ENCODE measurements around the gene MTCH1.

The MTCH1 gene

DNA sequence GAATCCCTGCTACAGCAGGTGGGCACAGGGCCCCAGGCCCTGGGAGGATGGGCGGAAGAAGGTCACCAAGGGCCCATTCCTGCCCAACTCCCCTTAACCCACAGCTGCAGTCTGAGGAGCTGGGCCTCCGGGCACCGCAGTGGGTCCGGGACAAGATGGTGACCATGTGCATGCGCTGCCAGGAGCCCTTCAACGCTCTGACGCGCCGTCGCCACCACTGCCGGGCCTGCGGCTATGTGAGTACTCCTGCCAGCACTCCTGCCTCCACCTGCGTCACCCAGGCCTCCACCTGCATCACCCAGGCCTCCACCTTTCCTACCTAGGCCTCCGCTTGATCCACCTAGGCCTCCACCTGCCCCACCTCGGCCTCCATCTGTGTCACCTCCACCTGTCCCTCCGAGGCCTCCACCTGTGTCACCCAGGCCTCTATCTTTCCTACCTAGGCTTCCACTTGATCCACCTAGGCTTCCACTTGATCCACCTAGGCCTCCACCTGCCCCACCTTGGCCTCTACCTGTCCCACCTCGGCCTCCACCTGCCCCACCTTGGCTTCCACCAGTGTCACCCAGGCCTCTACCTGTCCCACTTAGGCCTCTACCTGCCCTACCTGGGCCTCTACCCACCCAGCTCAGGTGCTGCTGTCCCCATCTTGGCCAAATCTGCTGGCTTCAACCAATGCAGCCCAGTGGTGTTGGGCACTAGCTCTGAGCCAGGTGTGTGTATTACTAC lies 36.3 kb upstream of the MTCH1 start:
- H3K4me3 ChIP-seq (ENCODE audit: low read depth, low read length): no peak overlapping the region
- no peak for DNase-seq
- TF ChIP-seq, protein P1, sequence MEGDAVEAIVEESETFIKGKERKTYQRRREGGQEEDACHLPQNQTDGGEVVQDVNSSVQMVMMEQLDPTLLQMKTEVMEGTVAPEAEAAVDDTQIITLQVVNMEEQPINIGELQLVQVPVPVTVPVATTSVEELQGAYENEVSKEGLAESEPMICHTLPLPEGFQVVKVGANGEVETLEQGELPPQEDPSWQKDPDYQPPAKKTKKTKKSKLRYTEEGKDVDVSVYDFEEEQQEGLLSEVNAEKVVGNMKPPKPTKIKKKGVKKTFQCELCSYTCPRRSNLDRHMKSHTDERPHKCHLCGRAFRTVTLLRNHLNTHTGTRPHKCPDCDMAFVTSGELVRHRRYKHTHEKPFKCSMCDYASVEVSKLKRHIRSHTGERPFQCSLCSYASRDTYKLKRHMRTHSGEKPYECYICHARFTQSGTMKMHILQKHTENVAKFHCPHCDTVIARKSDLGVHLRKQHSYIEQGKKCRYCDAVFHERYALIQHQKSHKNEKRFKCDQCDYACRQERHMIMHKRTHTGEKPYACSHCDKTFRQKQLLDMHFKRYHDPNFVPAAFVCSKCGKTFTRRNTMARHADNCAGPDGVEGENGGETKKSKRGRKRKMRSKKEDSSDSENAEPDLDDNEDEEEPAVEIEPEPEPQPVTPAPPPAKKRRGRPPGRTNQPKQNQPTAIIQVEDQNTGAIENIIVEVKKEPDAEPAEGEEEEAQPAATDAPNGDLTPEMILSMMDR (IDR thresholded peaks at IDR 0.05; ENCODE audit: low read depth, low read length): no peak
- H3K27me3 ChIP-seq: no peaks in the 10 kb centered on the region
- H3K9me3 ChIP-seq: no peaks in the 10 kb centered on the region
- peaks cover 16% of the 10 kb centered on the region for H3K4me1 ChIP-seq
- no peaks in the 10 kb centered on the region for H3K36me3 ChIP-seq

DNA sequence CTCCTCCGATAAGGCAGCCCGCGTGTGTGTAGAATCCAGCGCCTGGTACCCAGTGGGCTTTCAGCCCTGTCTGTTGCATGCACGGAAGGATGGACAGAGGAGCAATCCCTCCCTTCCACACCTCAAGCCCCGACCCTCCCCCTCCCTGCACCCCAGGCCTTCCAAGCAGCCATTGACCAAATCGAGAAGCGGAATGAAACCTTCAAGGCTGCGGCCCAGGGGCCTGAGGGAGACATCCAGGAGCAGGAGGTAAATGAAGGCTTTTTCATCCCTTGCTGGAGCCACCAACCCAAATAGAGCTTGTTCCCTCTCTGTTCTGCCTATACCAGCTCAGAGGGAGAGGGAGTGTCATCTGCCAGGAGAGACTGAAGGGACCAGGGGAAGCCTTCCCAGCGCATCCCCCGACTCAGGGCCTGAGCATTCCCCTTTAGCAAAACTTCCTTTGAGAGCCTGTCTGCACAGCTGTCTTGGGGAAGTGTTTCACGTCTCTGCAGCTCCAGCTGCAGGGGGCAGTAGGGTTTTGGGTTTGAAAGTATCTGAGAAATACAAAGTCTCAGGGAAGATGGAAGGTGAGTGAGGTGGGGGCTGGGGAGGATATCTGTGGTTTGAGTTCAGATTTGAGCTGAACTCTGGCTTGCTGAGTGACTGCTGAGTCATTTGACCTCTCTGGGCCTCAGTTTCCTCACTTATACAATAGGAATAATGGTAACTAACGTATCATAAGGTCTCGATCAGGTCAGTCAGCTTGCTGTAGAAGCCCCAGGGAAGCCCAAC lies 35.5 kb upstream of the MTCH1 start:
- Histone ChIP-seq H3K4me3 (ENCODE audit: low read depth, low read length) (no peak overlapping the region), H3K4me1 (peaks cover 16% of the 10 kb centered on the region), H3K36me3 (no peaks in the 10 kb centered on the region), H3K27me3 (no peaks in the 10 kb centered on the region), H3K9me3 (no peaks in the 10 kb centered on the region)
- TF ChIP-seq, protein P1 (IDR thresholded peaks at IDR 0.05; ENCODE audit: low read depth, low read length): peak; percentile 63
- peak; percentile 43 for DNase-seq

DNA sequence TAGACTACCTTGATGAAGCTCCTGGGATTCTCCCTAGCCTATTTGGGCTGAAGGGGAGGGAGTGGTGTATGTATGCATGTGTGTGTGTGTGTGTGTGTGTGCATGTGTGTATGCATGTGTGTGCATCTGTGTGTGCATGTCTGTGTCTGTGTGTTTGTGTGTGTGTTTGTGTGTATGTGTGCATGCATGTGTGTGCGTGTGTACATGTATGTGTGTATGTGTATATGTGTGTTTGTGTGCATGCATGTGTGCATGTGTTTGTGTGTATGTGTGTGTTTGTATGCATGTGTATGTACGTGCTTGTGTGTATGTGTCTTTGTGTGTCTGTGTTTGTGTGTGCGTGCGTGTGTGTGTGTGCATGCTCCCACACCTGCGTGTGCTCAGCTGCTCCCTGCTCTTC lies 34.8 kb upstream of the MTCH1 start:
- no peaks in the 10 kb centered on the region for H3K9me3 ChIP-seq
- DNase-seq: no peak
- peaks cover 16% of the 10 kb centered on the region for H3K4me1 ChIP-seq
- no peaks in the 10 kb centered on the region for H3K36me3 ChIP-seq
- no peak overlapping the region for H3K4me3 ChIP-seq (ENCODE audit: low read depth, low read length)
- H3K27me3 ChIP-seq: no peaks in the 10 kb centered on the region
- TF ChIP-seq, protein P1 (IDR thresholded peaks at IDR 0.05; ENCODE audit: low read depth, low read length): no peak

DNA sequence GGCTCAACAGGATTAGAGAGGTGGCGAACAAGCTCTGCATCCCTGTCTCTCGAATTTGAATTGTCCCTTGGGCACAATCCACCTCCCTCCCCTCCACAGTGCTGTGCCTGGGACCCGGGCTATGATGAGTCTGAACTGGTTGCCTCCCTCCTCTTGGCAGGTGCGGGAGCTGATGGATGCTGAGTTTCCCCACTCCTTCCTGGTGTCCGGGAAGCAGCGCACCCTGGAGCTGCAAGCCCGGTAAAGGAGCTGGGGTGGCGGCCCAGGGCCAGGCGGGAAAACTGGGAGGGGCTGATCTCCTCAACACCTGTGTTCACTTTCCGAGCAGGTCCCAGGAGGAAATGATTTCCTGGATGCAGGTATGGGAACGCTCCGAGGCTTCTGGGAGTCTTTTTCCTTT lies 34.4 kb upstream of the MTCH1 start:
- TF ChIP-seq, protein P1 (IDR thresholded peaks at IDR 0.05; ENCODE audit: low read depth, low read length): no peak
- no peak overlapping the region for H3K4me3 ChIP-seq (ENCODE audit: low read depth, low read length)
- no peaks in the 10 kb centered on the region for H3K36me3 ChIP-seq
- peaks cover 16% of the 10 kb centered on the region for H3K4me1 ChIP-seq
- no peak for DNase-seq
- H3K27me3 ChIP-seq: no peaks in the 10 kb centered on the region
- no peaks in the 10 kb centered on the region for H3K9me3 ChIP-seq

DNA sequence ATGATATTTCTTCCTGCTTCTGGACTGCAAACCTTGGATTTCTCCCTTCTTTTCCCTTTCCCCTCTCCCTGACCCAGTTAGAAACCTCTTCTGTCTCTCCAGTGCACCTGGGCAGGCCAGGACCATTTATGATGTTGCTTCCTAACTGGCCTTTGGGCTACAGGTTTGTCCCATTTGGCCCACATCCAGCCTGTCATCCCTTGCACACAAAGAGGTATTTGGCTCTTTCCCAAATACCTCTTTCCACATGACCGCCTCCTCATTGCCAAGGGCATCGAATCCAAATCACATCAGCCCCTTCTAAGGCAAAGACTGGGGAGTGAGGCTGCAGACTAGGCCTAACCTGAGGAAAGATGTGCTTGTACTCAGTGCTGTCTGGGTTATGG lies 33.1 kb upstream of the MTCH1 start:
- H3K9me3 ChIP-seq: no peaks in the 10 kb centered on the region
- TF ChIP-seq, protein P1 (IDR thresholded peaks at IDR 0.05; ENCODE audit: low read depth, low read length): no peak
- H3K4me3 ChIP-seq (ENCODE audit: low read depth, low read length): no peak overlapping the region
- peaks cover 16% of the 10 kb centered on the region for H3K4me1 ChIP-seq
- H3K27me3 ChIP-seq: no peaks in the 10 kb centered on the region
- peak; percentile 65 for DNase-seq
- H3K36me3 ChIP-seq: no peaks in the 10 kb centered on the region

Measured in BE2C (cell line).